HepG2 (cell line): ENCODE results near the gene CATSPERD. TPM values are rescaled to one million over a fixed set of nuclear protein-coding genes. Genes with fewer than 3 reads are reported as not detected.

ENCODE experiments used
- ARHGAP35 ChIP-seq: sonication (generic); formaldehyde crosslinking; IDR thresholded peaks from 2 replicates; pipeline ENCODE4 v1.9.0; 2022; ENCODE audit warnings: mild to moderate bottlenecking, inconsistent platforms, moderate library complexity, missing genetic modification reagents, borderline replicate concordance
- CHCHD3 ChIP-seq: sonication (generic); formaldehyde crosslinking; IDR thresholded peaks from 2 replicates; pipeline ENCODE4 v1.8.0; 2022; ENCODE audit warnings: mild to moderate bottlenecking, missing genetic modification reagents, moderate library complexity
- KDM1A ChIP-seq: IDR thresholded peaks from 2 replicates; pipeline ENCODE4 v1.6.1; 2016; ENCODE audit warnings: missing compliant biosample characterization
- MAZ ChIP-seq, 2 experiments: sonication (generic) in 1 of 2; formaldehyde crosslinking in 1 of 2; IDR thresholded peaks; 2 replicates each; pipeline versions ENCODE4 v1.5.0 to v1.6.1; 2012 to 2020; ENCODE audit warnings: low read depth in 2 of 2, mild to moderate bottlenecking in 2 of 2, borderline replicate concordance in 1 of 2, improper control_type of control experiment in 1 of 2, low read length in 1 of 2, missing genetic modification reagents in 1 of 2, moderate library complexity in 1 of 2
- SIX4 ChIP-seq: sonication (generic); formaldehyde crosslinking; IDR thresholded peaks from 2 replicates; pipeline ENCODE4 v1.4.0; 2020; ENCODE audit warnings: missing genetic modification reagents
- SKI ChIP-seq: fragments of 450-650 bp; IDR thresholded peaks from one replicate; pipeline ENCODE4 v1.6.1; 2018; ENCODE audit warnings: mild to moderate bottlenecking; ENCODE audit not compliant: partially characterized antibody
- SKIL ChIP-seq: sonication (generic); formaldehyde crosslinking; IDR thresholded peaks from 2 replicates; pipeline ENCODE4 v1.8.0; 2022; ENCODE audit warnings: missing genetic modification reagents, mild to moderate bottlenecking, moderate library complexity, borderline replicate concordance
- SRY ChIP-seq: sonication (generic); formaldehyde crosslinking; IDR thresholded peaks from 2 replicates; pipeline ENCODE4 v1.8.0; 2022; ENCODE audit warnings: mild to moderate bottlenecking, missing genetic modification reagents
- YEATS4 ChIP-seq: sonication (generic); formaldehyde crosslinking; IDR thresholded peaks from 2 replicates; pipeline ENCODE4 v1.4.0; 2020; ENCODE audit warnings: missing genetic modification reagents, borderline replicate concordance
- ZBTB7B ChIP-seq: sonication (generic); formaldehyde crosslinking; IDR thresholded peaks from 2 replicates; pipeline ENCODE4 v1.4.0; 2020; ENCODE audit warnings: missing genetic modification reagents
- ZNF224 ChIP-seq: sonication (generic); formaldehyde crosslinking; IDR thresholded peaks from 2 replicates; pipeline ENCODE4 v1.5.0; 2020; ENCODE audit warnings: mild to moderate bottlenecking, missing genetic modification reagents
- ZNF503 ChIP-seq: sonication (generic); formaldehyde crosslinking; IDR thresholded peaks from 2 replicates; pipeline ENCODE4 v1.4.0; 2020; ENCODE audit warnings: missing genetic modification reagents
- ZNF543 ChIP-seq: sonication (generic); formaldehyde crosslinking; IDR thresholded peaks from 2 replicates; pipeline ENCODE4 v1.4.0; 2020; ENCODE audit warnings: mild to moderate bottlenecking, missing genetic modification reagents
- polyA plus RNA-seq, 8 experiments: library from polyadenylated mRNA; depleted of rRNA in 3 of 8; stranded (reverse) in 7 of 8; unstranded in 1 of 8; fragments of >200 nt; fragmentation: Illumina TruSeq in 4 of 8; extraction: Trizol in 4 of 8; gene quantifications; 2 replicates each; pipeline versions ENCODE4 v1.2.1 to v1.2.3, GENCODE V29; 2011 to 2016; ENCODE audit warnings: low read depth in 4 of 8, missing spikeins in 1 of 8, mixed read lengths in 1 of 8; ENCODE audit not compliant: insufficient read depth in 1 of 8
- total RNA-seq, 5 experiments: library from RNA; depleted of rRNA; stranded (reverse); fragments of >200 nt; fragmentation: Illumina TruSeq; extraction: Trizol; gene quantifications; 2 replicates each; pipeline ENCODE4 v1.2.3, GENCODE V29; 2016; ENCODE audit warnings: low read depth in 1 of 5
- TF ChIP-seq, protein P1 (sequence below): sonication (generic); formaldehyde crosslinking; IDR thresholded peaks from 2 replicates; pipeline ENCODE4 v1.9.0; 2021; ENCODE audit warnings: missing genetic modification reagents, borderline replicate concordance
- TF ChIP-seq, protein P2 (sequence below): sonication (generic); formaldehyde crosslinking; IDR thresholded peaks from 2 replicates; pipeline ENCODE4 v1.4.0; 2020; ENCODE audit warnings: missing genetic modification reagents, mild to moderate bottlenecking, borderline replicate concordance
- TF ChIP-seq, protein P3 (sequence below): IDR thresholded peaks from 2 replicates; pipeline ENCODE4 v1.6.1; 2016; ENCODE audit warnings: missing biosample characterization, missing genetic modification reagents, low read depth

Gene CATSPERD
- total and polyA plus RNA-seq, 2 of the 13 experiments (the other 11 are each of a cell fraction or from before 2014, with no cell fraction given), result 0.04 TPM; not detected in 1

- TF ChIP-seq MAZ (IDR thresholded peaks at IDR 0.05; ENCODE audit: borderline replicate concordance, low read depth, low read length) (no peak), MAZ (CRISPR knock-in tag; IDR thresholded peaks at IDR 0.05; ENCODE audit: low read depth) (peak; percentile 17; the same call in 1 of the 2 replicates), ZNF224 (CRISPR knock-in tag) (no peak), SRY (CRISPR knock-in tag) (no peak), ARHGAP35 (no peak), ZBTB7B (CRISPR knock-in tag) (0 out of 2 replicates have a peak, but pooled peaks have one; percentile 42), ZNF503 (CRISPR knock-in tag) (0 out of 2 replicates have a peak, but pooled peaks have one; percentile 37), SIX4 (CRISPR knock-in tag) (peak; percentile 63), CHCHD3 (CRISPR knock-in tag) (no peak), SKIL (CRISPR knock-in tag) (peak; percentile 51), ZNF543 (CRISPR knock-in tag) (0 out of 2 replicates have a peak, but pooled peaks have one; percentile 5), KDM1A (CRISPR knock-in tag) (peak; percentile 78; the same call in 1 of the 2 replicates), SKI (peak; percentile 58), YEATS4 (0 out of 2 replicates have a peak, but pooled peaks have one; percentile 47)
- TF ChIP-seq, protein P1, sequence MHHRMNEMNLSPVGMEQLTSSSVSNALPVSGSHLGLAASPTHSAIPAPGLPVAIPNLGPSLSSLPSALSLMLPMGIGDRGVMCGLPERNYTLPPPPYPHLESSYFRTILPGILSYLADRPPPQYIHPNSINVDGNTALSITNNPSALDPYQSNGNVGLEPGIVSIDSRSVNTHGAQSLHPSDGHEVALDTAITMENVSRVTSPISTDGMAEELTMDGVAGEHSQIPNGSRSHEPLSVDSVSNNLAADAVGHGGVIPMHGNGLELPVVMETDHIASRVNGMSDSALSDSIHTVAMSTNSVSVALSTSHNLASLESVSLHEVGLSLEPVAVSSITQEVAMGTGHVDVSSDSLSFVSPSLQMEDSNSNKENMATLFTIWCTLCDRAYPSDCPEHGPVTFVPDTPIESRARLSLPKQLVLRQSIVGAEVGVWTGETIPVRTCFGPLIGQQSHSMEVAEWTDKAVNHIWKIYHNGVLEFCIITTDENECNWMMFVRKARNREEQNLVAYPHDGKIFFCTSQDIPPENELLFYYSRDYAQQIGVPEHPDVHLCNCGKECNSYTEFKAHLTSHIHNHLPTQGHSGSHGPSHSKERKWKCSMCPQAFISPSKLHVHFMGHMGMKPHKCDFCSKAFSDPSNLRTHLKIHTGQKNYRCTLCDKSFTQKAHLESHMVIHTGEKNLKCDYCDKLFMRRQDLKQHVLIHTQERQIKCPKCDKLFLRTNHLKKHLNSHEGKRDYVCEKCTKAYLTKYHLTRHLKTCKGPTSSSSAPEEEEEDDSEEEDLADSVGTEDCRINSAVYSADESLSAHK (CRISPR knock-in tag), result no peak
- TF ChIP-seq, protein P2, sequence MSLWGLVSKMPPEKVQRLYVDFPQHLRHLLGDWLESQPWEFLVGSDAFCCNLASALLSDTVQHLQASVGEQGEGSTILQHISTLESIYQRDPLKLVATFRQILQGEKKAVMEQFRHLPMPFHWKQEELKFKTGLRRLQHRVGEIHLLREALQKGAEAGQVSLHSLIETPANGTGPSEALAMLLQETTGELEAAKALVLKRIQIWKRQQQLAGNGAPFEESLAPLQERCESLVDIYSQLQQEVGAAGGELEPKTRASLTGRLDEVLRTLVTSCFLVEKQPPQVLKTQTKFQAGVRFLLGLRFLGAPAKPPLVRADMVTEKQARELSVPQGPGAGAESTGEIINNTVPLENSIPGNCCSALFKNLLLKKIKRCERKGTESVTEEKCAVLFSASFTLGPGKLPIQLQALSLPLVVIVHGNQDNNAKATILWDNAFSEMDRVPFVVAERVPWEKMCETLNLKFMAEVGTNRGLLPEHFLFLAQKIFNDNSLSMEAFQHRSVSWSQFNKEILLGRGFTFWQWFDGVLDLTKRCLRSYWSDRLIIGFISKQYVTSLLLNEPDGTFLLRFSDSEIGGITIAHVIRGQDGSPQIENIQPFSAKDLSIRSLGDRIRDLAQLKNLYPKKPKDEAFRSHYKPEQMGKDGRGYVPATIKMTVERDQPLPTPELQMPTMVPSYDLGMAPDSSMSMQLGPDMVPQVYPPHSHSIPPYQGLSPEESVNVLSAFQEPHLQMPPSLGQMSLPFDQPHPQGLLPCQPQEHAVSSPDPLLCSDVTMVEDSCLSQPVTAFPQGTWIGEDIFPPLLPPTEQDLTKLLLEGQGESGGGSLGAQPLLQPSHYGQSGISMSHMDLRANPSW, result no peak
- TF ChIP-seq, protein P3, sequence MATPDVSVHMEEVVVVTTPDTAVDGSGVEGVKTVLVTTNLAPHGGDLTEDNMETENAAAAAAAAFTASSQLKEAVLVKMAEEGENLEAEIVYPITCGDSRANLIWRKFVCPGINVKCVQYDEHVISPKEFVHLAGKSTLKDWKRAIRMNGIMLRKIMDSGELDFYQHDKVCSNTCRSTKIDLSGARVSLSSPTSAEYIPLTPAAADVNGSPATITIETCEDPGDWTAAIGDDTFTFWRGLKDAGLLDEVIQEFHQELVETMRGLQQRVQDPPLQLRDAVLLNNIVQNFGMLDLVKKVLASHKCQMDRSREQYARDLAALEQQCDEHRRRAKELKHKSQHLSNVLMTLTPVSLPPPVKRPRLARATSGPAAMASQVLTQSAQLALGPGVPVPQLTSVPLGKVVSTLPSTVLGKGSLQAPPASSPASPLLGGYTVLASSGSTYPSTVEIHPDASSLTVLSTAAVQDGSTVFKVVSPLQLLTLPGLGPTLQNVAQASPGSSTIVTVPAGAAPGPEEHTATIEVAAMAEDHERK (CRISPR knock-in tag), result no peak
These were observed 80.2 kb downstream of the CATSPERD start (continued) for GRCh38 chr19:5800361-5801270.
